ENCODE results near the gene YPEL5.
"Not testable (repeated sequence)": the region's sequence is repeated elsewhere in the genome, so short reads cannot be mapped to it uniquely, and the experiment has no call there.

YPEL5 gene

GRCh38 chr2:30146337-30147195, at the start of gene YPEL5:
TSS of gene YPEL5 (plus strand) at chr2:30147007. CDS start at chr2:30156652, 9,645 bp downstream.
- no peak for TF ChIP-seq CTCF (IDR thresholded peaks at IDR 0.05; ENCODE audit: low read depth, low read length)
- peak; percentile 99 to 100 for DNase-seq (ENCODE audit: low read depth in 2 of 2)

GRCh38 chr2:30098266-30099005, 48.4 kb upstream of the YPEL5 start:
- H3K4me3 ChIP-seq (replicated peaks in 1 of 2; ENCODE audit: low read depth in 2 of 2, low read length in 2 of 2) = no peak overlapping the region
- no peak for DNase-seq (ENCODE audit: low read depth in 2 of 2)
- no peak for TF ChIP-seq CTCF (IDR thresholded peaks at IDR 0.05; ENCODE audit: low read depth, low read length)

More at GRCh38 chr2:30146337-30147195, at the start of gene YPEL5:
- peak within 1 kb of the TSS; percentile 73 to 80 for H3K4me3 ChIP-seq (replicated peaks in 1 of 2; ENCODE audit: low read depth in 2 of 2, low read length in 2 of 2)

- H3K4me3 ChIP-seq (replicated peaks in 1 of 2; ENCODE audit: low read depth in 2 of 2, low read length in 2 of 2); DNase-seq (ENCODE audit: low read depth in 2 of 2): not testable (repeated sequence)
Observed at GRCh38 chr2:30099366-30099765, 47.4 kb upstream of the YPEL5 start.

- DNase-seq (ENCODE audit: low read depth in 2 of 2); H3K4me3 ChIP-seq (replicated peaks in 1 of 2; ENCODE audit: low read depth in 2 of 2, low read length in 2 of 2): not testable (repeated sequence)
Observed at GRCh38 chr2:30100691-30101090, 46.1 kb upstream of the YPEL5 start.

- no peak overlapping the region for H3K4me3 ChIP-seq (replicated peaks in 1 of 2; ENCODE audit: low read depth in 2 of 2, low read length in 2 of 2)
- DNase-seq (ENCODE audit: low read depth in 2 of 2) = no peak
- TF ChIP-seq CTCF (IDR thresholded peaks at IDR 0.05; ENCODE audit: low read depth, low read length) = no peak
Observed at GRCh38 chr2:30104307-30104706, 42.5 kb upstream of the YPEL5 start.

GRCh38 chr2:30105556-30105955, 41.3 kb upstream of the YPEL5 start:
- no peak for DNase-seq (ENCODE audit: low read depth in 2 of 2)
- H3K4me3 ChIP-seq (replicated peaks in 1 of 2; ENCODE audit: low read depth in 2 of 2, low read length in 2 of 2) = no peak overlapping the region
- TF ChIP-seq CTCF (IDR thresholded peaks at IDR 0.05; ENCODE audit: low read depth, low read length) = no peak

- no peak overlapping the region for H3K4me3 ChIP-seq (replicated peaks in 1 of 2; ENCODE audit: low read depth in 2 of 2, low read length in 2 of 2)
- TF ChIP-seq CTCF (IDR thresholded peaks at IDR 0.05; ENCODE audit: low read depth, low read length) = no peak
- DNase-seq (ENCODE audit: low read depth in 2 of 2) = peak; percentile 50 to 64
Observed at GRCh38 chr2:30106543-30106942, 40.3 kb upstream of the YPEL5 start.

Data from cardiac fibroblast (primary cell).